Stimulated activated CD8-positive, alpha-beta memory T cell treated with anti-CD3 and anti-CD28 coated beads, Interleukin-12 subunit alpha, Interleukin-12 subunit beta, amount 100 ng/mL, for 4 hours (primary cell): Measurements from ENCODE around the gene KRTAP1-3.
"Not testable (repeated sequence)": the region's sequence is repeated elsewhere in the genome, so short reads cannot be mapped to it uniquely, and the experiment has no call there.

Experiments
- DNase-seq: peaks from one replicate; pipeline ENCODE4 v3.0.0-alpha.2; 2020; ENCODE audit warnings: low read depth

KRTAP1-3 gene

DNA sequence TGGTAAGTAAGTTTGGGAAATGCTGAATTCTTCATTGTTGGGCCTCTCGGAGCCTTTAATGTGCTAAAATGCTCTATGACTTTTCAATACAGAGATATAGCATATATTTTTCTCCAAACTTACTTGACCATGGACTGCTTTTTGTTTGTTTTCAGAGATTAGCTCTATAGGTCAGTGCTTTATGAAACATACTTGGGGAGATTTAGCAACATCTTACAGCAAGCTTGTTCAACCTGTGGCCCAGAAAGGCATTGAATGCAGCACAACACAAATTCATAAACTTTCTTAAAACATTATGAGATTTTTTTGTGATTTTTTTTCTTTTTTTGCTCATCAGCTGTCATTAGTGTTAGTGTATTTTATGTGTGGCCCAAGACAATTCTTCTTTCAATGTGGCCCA lies 24.7 kb downstream of the KRTAP1-3 start:
- DNase-seq: no peak

DNA sequence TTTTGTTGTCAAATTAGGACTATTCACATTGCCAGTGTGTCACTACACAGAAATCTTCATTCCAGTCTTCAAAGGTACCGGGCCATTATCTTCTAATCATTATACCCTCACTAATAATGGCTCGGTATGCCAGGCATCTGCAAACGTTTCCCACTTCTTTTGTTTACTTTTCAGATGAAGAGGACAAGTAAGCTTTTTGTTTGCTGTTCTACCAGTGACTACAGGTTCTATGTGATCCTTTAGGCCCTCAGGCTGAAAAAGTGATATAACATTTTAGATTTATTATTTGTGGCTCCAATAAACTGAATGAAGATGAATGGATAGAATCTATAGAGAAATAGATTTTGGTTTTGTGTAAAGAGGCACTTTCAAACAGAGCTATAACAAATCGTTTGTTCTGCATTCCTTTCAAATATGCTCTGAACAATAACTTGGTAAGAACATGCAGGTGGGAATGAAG lies 25.3 kb downstream of the KRTAP1-3 start:
- no peak for DNase-seq

DNA sequence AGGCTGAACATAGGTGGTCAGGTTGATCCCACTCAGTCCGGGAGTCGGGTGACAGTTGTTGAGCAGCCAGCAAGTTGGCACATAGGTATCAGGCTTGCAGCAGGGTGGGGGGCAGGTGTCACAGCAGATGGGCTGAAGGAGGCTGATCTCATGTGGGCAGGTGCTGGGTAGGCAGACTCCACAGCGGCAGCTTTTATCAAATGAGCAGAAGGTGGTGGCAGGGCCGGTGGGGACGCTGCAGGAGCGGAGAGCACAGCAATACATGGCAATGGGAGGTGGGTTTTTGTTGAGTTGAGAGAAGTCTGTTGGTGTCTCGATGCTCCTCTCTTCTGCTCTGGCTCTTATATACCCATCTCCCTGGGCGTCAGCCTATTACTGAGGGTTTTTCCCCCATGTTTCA lies 25.9 kb downstream of the KRTAP1-3 start, which contains the start of gene KRTAP3-1:
Gene KRTAP3-1, minus strand, starts transcription at position 318 of the 400 bp plus-strand sequence. Its CDS starts 54 bp downstream, at position 264.
- DNase-seq: no peak

DNA sequence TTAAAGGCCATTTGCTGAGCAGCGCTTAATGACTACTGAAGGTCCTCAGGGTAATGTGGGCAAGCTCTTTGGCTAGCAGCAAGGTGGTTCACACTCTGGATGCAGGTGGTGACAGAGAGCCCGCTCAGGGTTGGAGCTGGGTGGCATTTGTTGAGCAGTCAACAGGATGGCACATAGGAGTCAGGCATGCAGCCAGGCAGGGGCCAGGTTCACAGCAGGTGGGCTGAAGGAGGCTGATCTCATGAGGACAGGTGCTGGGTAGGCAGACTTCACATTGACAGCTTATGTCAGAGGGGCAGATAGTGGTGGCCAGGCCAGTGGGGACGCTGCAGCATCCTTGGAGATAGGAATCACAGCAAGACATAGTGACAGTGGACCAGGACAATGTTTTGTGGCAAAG lies 30.3 kb downstream of the KRTAP1-3 start:
- DNase-seq: no peak

DNA sequence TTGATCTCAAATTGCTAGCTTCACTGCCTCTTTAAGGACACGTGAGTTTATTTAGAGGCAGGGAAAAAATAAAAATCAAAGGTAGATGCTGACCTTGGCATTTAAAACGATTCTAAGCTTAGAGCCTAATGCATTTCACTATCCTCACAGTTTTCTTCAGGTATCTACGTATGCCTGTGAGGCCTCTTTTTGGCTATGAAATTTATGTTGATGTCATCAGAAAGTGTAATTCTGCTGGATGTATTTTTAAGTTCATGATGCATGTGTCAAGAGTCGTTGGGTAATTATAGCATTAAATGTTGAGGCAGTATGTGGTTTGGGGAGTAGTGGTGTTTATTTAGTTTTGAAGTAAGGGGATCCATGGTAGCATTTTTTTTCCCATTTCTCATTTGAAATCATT lies 30.7 kb downstream of the KRTAP1-3 start:
- no peak for DNase-seq

DNA sequence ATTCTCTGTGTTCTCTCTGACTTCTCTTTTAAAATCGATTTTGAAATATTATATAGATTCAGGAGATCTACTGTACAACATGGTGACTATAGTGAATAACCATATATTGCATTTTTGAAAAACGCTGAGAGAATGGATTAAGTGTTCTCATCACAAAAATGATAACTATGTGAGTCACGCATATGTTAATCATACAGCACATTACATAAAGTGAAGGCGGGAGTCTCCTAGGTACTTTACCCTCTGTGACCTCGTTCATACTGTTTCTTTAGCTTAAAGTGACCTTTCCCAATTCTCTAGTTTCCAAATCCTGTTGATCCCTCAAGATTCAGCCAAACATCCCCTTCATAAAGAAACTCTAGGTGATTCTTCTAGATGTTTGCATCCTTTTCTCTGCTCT lies 31.9 kb downstream of the KRTAP1-3 start:
- no peak for DNase-seq

DNA sequence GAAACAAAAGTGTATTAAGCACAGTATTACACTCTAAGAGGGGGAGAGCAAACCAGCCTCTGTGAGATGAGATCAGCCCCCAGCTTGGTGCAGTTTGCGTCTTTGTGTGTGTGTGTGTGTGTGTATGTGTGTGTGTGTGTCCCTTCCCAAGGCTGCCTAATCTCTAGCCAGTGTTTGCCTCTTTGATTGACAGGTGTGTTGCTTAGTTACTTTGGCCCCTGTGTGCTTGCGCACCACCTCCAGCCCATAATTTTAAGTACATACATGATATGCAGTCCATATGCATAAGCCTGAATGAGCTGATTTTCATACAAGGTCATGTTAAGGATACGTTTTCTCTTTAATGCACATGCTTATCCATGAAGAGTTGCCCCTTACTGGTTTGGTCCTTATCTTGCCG lies 32.9 kb downstream of the KRTAP1-3 start:
- no peak for DNase-seq

DNA sequence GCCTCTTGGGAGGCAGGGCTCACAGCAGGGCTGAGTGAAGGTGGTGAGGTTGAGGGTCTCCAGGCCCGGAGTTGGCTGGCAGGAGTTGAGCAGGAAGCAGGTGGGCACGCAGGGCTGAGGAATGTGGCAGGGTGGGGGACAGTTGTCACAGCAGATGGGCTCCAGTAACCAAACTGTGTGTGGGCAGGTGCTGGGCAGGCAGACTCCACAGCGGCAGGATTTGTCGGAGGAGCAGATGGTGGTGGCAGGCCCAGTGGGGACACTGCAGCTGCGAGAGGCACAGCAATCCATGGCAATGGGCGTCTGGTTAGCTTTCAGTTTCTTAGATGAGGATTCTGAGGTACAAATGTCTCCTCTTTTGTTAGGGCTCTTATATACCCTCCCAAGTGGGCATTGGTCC lies 35.1 kb downstream of the KRTAP1-3 start, which contains the start of gene KRTAP3-2:
Gene KRTAP3-2, minus strand, starts transcription at position 344 of the 400 bp plus-strand sequence. Its CDS starts 53 bp downstream, at position 291.
- not testable (repeated sequence) for DNase-seq

DNA sequence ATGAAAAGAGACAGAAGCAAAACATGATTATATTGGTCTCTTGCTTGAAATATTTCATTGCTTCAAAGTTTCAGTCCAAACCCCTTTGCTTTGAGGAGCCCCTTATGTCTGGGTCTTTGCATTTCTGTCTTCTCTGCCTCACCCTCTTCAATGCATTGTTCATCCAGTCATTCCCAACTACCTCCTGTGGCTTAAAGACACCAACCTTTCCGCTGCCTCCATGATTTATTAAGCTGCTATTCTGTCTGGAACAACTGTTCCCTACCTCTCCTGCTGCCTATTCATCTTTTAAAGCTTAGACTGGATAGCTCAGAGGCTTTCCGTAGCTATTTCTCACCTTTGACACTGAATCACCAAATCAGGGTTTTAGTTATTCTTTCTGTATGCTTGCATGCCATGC lies 37.3 kb downstream of the KRTAP1-3 start:
- no peak for DNase-seq

DNA sequence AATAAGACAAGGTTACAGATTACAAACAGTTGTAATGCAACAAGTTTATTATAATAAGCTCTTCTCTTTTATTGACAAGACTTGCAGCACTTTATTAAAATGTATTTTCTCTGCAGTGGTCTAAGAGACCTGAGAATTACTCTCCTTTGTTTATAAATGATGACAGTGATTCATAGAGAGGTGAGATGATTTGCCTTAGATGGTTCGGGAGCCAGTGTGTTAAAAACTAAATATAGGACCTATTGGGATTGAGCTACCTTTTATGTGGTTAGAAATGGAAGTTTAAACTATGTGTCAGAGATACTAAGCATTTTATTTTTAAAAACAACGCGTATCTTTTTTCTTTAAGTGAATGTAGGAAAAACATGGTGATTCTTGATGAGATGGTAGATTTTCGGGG lies 37.8 kb downstream of the KRTAP1-3 start:
- DNase-seq: no peak

DNA sequence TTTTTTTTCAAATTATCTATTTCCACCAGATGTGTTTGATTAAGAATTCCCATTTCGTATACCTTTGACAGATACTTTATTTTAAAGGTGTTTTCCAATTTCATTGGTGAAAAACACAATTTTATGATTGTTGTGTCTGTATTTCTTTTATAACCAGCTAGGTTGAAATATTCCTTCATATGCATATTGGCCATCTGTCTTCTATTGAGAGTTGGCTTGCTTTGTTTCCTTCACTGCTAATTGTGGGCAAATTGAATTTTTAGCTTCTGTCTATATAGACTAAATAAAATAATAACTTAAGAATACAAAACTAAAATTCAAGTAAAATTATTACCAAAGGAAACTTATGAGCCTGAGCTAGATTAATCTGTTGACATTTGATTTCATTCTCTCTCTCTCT lies 39.6 kb downstream of the KRTAP1-3 start:
- no peak for DNase-seq

DNA sequence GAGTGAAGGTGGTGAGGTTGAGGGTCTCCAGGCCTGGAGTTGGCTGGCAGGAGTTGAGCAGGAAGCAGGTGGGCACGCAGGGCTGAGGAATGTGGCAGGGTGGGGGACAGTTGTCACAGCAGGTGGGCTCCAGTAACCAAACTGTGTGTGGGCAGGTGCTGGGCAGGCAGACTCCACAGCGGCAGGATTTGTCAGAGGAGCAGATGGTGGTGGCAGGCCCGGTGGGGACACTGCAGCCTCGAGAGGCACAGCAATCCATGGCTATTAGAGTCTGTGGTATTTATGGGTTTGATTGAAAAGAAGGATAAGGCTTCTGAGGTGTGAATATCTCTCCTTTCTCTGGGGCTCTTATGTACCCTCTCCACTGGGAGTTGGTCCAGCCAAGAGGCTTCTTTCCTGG lies 40.8 kb downstream of the KRTAP1-3 start, which contains the start of gene KRTAP3-3:
Gene KRTAP3-3, minus strand, starts transcription at position 326 of the 400 bp plus-strand sequence. Its CDS starts 67 bp downstream, at position 259.
- no peak for DNase-seq

DNA sequence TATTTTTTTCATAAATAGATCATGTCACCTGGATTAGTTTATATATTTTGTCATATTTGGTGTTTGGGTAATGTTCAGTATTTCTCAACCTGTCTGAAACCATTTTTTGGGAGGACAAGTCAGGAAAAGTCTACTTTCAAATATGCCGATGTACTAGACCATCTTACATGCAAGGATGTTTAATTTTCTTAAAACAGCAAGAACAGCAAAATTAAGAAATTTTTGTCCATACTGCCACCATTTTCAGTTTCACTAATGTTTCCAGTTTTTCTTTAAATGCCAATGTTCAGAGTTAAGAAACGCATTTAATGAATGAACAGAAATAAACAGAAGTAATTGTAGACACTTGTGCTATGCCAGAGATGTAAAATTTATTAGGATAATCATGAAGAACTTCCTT lies 41.6 kb downstream of the KRTAP1-3 start:
- no peak for DNase-seq

DNA sequence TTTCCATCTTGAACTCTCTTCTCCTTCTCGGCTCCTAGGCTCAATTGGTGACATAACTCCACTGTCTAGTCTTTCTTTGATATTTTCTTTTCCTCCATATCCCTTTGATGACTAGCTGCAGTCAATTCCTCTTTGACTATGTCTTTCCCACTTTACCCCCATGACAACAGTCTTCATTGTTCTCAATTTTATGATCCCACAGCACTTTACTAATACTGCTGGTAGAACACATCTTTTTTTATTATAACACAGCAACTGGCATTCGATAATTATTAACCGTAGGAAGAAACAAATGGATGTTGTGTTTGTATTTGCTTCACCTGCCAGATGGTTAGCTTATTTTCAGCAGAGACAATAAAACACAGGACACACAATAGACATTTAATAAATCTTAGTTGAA lies 42.0 kb downstream of the KRTAP1-3 start:
- no peak for DNase-seq

DNA sequence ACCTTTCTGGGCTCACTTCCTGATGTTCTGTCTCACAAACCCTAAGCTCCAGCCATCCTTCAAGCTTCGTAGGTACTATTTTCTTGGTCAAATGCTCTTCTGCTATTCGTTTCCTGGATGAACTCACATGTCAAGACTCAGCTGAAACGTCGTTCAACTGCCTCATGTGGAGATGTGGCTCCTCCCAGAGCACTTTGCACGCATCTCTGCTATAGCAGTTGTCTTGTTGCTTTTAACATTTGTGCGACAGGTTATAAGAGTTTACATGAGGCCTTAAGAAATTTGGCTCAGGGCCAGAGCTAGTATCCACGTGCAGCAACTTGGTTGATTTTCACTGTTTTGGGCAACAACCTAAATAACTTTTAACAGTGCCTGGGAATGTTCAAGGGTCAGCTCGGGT lies 47.8 kb downstream of the KRTAP1-3 start:
- no peak for DNase-seq

DNA sequence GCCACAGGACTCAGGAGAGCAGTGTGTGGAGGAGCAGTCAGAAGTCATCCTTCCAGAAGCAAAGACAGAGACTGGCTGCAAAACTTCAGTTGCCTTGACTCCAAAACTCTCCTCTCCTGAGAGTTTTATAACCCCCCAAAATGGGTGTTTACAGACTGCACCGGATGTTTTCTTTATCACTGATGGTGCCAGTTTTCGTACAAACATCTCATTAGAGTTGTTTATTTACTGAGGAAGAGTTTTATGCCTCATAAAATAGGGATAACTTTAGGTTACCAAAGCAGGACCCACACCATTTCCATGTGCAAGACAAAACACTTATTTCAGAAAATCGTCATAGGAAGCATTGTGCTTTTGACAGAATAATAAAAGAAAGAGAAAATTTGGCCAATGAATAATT lies 50.4 kb downstream of the KRTAP1-3 start, which contains the start of gene KRT40:
Gene KRT40, minus strand, starts transcription at position 101 of the 400 bp plus-strand sequence. Its CDS starts 53 bp downstream, at position 48.
- no peak for DNase-seq
